HUES6 (cell line): Measurements from ENCODE around the gene PIP5K1B.

Experiments used
- H3K27ac ChIP-seq: 2 replicates; pipeline ENCODE4 v1.7.0; 2013; ENCODE audit warnings: low read depth, mild to moderate bottlenecking, low read length, inconsistent platforms
- H3K27me3 ChIP-seq: 2 replicates; pipeline ENCODE4 v1.6.1; 2013; ENCODE audit warnings: low read length; ENCODE audit not compliant: control insufficient read depth, insufficient read depth
- H3K36me3 ChIP-seq: 2 replicates; pipeline ENCODE4 v1.6.1; 2013; ENCODE audit warnings: low read length; ENCODE audit not compliant: control insufficient read depth, insufficient read depth
- H3K4me1 ChIP-seq: 2 replicates; pipeline ENCODE4 v1.6.1; 2013; ENCODE audit warnings: low read length; ENCODE audit not compliant: control insufficient read depth, insufficient read depth
- H3K4me3 ChIP-seq: 2 replicates; pipeline ENCODE4 v1.5.1; 2013; ENCODE audit warnings: low read depth, low read length
- H3K9ac ChIP-seq: one replicate; pipeline ENCODE4 v1.6.1; 2013; ENCODE audit warnings: mild to moderate bottlenecking, low read length
- H3K9me3 ChIP-seq: 2 replicates; pipeline ENCODE4 v1.6.1; 2013; ENCODE audit warnings: low read depth, low read length; ENCODE audit not compliant: control insufficient read depth, insufficient read depth

The PIP5K1B gene

DNA sequence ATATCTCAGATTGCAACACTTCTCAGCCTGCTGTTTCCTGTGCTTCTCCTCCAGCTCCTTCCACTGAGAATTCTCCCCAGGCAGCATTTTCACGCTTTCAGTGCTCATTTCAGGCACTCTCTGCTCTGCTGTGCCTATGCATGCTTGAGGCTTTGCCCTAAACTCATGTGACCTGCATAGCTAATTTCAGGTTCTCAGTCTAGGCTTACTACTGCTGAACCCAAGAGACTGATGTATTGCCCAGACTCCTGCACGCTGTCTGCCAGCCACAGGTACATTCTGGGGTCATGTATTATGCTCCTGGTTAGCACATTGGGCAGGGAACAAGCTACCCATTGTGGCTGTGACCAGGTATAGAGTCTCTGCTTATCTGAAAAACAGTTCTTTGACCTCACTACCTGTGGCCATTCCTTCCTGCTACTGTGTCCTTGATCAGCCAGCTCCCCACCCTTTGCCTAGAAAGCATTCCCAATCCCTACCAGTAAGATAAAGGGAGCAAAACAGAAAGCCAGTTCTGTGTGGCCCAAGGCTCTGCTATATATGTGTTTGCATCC, 34.7 kb downstream of the PIP5K1B start:
- Histone ChIP-seq H3K36me3 (no peaks in the 10 kb centered on the region), H3K27ac (no peak overlapping the region), H3K4me3 (no peak overlapping the region), H3K4me1 (peaks cover 11% of the 10 kb centered on the region), H3K27me3 (no peaks in the 10 kb centered on the region), H3K9me3 (no peaks in the 10 kb centered on the region), H3K9ac (no peak overlapping the region)

DNA sequence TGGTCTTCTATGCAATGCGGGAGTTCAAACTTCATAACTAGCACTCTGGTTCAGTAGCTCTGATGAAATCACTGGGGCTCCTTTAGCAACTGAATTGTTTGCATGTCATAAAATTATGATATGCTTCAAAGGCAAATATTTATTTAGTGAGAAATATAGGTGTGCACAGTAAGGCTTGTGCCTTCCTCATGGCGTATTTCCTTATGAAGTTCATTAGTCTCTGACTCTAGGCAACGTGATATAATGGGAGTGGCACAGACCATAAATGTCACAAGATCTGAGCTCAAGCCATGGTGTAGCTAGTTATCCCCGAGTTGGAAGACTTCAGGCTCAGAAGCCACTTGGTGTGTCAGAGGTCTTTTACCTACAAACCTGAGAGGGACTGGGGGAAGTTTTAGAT, 35.5 kb downstream of the PIP5K1B start:
- no peak overlapping the region for H3K4me3 ChIP-seq
- no peak overlapping the region for H3K27ac ChIP-seq
- no peaks in the 10 kb centered on the region for H3K27me3 ChIP-seq
- H3K4me1 ChIP-seq: peaks cover 10% of the 10 kb centered on the region
- H3K9ac ChIP-seq: no peak overlapping the region
- no peaks in the 10 kb centered on the region for H3K36me3 ChIP-seq
- H3K9me3 ChIP-seq: no peaks in the 10 kb centered on the region

DNA sequence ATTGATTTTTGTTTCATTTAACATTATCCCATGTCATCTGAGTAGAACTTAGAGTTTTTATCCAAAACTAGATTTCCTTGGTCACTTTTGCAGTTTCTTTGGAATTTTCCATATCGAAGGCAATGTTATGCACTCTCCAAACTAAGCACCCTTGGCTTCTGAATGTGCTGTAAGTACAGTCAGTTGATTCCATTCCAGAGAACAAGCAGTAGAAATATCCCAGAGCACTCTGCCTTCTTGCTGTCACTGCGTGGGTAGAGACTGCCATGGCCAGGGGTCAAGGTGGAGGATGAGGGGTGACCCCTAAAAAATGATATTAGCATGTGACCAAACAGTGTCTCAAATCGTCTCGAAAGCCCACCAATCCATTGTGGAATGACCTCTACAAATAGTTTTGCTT, 36.2 kb downstream of the PIP5K1B start:
- no peaks in the 10 kb centered on the region for H3K9me3 ChIP-seq
- H3K36me3 ChIP-seq: no peaks in the 10 kb centered on the region
- H3K4me1 ChIP-seq: peaks cover 6% of the 10 kb centered on the region; the same call in 1 of the 2 replicates
- H3K9ac ChIP-seq: no peak overlapping the region
- H3K27ac ChIP-seq: no peak overlapping the region
- H3K4me3 ChIP-seq: no peak overlapping the region
- no peaks in the 10 kb centered on the region for H3K27me3 ChIP-seq

DNA sequence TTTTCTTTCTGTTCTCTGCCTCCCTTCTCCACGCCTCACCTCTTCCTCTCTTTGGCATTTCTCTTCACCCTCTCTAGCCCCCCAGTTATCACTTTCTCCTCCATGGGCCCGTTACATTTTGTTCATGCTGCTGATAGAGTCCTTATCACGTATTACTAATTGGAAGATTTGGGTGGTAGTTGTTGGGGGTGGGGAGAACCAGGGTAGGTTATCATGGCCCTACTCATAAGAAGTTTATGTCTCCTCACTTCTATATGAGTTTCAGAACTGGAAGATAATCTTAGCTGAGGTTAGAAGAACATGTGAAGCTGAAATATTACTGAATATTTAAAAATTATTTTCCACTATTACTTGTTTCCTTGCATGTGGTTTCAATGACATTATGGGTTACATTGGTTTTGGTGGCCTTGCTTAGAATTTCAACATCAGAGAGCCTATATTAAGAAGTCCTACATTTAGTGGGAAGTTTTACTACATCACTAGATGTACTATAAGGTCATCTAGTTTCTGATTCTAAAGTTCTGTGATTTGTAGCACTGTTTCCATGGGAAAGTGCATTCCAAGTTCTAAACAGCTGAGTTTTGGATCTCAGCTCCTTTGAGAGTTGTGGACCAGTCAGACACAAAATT, 36.8 kb downstream of the PIP5K1B start:
- H3K9me3 ChIP-seq: no peaks in the 10 kb centered on the region
- H3K27ac ChIP-seq: no peak overlapping the region
- peaks cover 6% of the 10 kb centered on the region; the same call in 1 of the 2 replicates for H3K4me1 ChIP-seq

DNA sequence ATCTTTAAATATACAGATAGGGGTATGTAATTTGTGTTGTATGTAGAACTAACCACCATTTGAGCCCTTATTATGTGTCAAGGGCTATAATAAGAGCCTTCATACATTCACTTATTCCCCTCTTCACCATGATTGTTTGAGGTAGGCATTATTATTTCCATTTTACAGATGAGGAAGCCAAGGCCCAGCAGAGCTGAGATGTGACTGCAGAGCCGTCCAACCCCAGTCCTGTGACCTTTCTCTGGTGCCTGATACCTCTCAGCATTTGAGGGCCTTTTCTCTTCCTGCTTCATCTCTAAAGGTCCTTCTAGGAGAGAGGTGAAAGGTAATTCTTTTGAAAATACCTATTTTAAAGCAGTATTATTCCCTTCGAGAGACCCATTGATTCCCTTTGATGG, 37.3 kb downstream of the PIP5K1B start:
- Histone ChIP-seq H3K4me3 (no peak overlapping the region), H3K9ac (no peak overlapping the region), H3K27me3 (no peaks in the 10 kb centered on the region), H3K9me3 (no peaks in the 10 kb centered on the region), H3K27ac (no peak overlapping the region), H3K36me3 (no peaks in the 10 kb centered on the region), H3K4me1 (peaks cover 6% of the 10 kb centered on the region; the same call in 1 of the 2 replicates)

More for the DNA sequence above, 36.8 kb downstream of the PIP5K1B start:
- Histone ChIP-seq H3K9ac (no peak overlapping the region), H3K36me3 (no peaks in the 10 kb centered on the region), H3K4me3 (no peak overlapping the region), H3K27me3 (no peaks in the 10 kb centered on the region)

DNA sequence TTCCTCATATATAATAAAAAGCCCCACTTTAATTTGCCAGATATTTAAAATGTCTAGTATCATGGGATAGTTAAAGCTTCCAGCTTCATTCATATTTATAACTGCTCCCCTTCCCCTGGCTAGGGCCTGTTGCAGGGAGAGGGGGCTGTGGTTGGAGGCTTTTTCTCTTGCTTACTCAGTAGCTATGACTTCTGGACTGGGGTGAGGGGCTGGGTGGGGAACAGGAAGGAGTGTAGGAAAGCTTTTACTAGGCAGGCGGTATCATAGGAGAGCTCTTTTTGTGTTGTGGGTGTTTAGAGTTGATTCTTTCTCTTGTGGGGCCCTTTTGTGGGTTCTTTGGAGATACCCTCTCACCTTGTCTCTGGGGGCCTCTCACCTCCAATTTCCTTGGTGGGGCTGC, 39.4 kb downstream of the PIP5K1B start:
- Histone ChIP-seq H3K27ac (no peak overlapping the region), H3K9ac (no peak overlapping the region), H3K36me3 (no peaks in the 10 kb centered on the region), H3K4me1 (peaks cover 8% of the 10 kb centered on the region; the same call in 1 of the 2 replicates), H3K9me3 (no peaks in the 10 kb centered on the region), H3K4me3 (no peak overlapping the region), H3K27me3 (no peaks in the 10 kb centered on the region)

DNA sequence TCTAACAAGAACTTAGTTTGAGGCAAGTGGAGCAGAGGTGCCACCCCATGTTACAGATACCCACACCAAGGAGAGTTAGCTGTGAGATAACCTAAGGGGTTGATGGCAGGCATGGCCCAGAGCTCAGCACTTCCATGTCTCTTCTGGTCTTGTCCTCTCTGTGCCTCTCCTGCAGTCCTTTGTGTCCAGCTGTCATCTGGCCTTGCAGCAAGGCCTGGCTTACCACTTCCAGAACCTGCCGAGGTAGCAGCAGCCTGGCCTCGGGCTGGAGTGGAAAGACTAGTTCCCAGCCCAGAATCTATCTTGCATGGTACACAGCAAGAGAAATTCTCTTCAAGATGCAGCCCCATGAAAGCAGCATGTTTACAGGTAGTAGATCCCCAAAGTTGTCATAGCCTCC, 41.5 kb downstream of the PIP5K1B start:
- H3K36me3 ChIP-seq: no peaks in the 10 kb centered on the region
- no peak overlapping the region for H3K9ac ChIP-seq
- peaks cover 15% of the 10 kb centered on the region for H3K4me1 ChIP-seq
- no peaks in the 10 kb centered on the region for H3K27me3 ChIP-seq
- H3K9me3 ChIP-seq: no peaks in the 10 kb centered on the region
- H3K4me3 ChIP-seq: no peak overlapping the region
- no peak overlapping the region for H3K27ac ChIP-seq

DNA sequence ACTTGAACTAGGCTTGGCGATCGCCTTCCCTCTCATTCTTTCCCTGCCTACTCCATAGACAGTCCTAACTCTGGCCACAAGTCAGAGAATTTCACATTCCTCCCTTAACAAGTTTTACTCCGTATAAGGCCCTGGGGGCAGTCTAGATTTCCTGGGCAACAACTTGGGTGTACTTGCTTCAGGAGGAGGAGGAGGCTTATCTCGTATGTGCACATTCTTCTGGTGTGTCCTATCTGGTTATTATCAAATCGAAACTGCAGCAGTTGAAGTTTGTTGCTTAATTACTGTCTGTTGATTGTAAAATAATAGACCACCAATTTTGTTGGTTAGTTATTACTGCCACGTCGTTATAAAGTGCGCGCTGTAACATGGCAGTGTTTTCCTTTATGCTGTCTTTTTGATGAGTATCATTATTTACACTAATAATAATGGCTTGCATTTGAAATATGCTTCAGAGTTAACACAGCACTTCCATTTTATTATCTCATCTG, 42.0 kb downstream of the PIP5K1B start:
- H3K4me3 ChIP-seq: no peak overlapping the region
- peaks cover 15% of the 10 kb centered on the region for H3K4me1 ChIP-seq
- no peak overlapping the region for H3K9ac ChIP-seq
- H3K36me3 ChIP-seq: no peaks in the 10 kb centered on the region
- H3K9me3 ChIP-seq: no peaks in the 10 kb centered on the region
- no peak overlapping the region for H3K27ac ChIP-seq
- H3K27me3 ChIP-seq: no peaks in the 10 kb centered on the region

DNA sequence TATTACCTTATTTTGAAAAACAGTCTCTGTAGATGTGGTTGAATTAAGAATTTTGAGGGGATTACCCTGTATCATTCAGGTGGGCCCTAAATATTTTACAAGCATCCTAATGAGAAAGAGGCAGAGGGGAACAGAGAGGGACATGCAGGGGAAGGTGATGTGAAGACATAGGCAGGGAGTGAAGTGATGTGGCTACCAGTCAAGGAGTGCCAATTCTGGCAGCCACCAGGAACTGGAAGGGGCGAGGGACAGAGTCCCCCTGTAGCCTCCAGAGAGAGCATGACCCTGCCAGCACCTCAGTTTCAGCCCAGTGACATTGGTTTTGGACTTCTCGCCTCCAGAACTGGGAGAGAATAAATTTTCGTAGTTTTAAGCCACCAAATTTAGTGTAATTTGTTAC, 44.1 kb downstream of the PIP5K1B start:
- Histone ChIP-seq H3K4me3 (no peak overlapping the region), H3K4me1 (peaks cover 15% of the 10 kb centered on the region), H3K9ac (no peak overlapping the region), H3K9me3 (no peaks in the 10 kb centered on the region), H3K27ac (no peak overlapping the region), H3K36me3 (no peaks in the 10 kb centered on the region), H3K27me3 (no peaks in the 10 kb centered on the region)

DNA sequence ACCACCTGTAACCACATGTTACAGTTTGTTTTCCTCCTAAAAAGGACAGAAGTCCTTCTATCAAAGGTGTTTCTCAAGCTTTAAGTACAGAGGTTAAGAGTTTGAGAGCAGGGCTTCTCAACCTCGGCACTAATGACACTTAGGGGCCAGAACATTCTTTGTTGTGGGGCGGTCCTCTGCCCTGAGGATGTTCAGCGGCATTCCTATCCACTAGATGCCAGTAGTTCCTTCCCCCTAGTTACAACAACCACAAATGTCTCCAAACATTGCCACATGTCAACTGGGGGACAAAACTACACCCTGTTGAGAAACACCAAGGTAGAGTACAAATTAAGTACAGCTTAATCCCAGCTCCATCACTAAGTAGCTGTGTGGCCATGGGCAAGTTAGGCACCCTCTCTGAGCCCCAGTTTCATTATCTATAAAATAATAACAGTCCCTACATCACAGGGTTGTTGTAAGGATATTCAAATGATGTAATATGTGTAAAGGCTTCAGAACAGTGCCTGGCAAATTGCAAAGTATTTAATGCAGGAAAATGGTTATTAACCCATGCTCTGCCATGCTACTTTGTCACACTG, 44.6 kb downstream of the PIP5K1B start:
- Histone ChIP-seq H3K27me3 (no peaks in the 10 kb centered on the region), H3K36me3 (no peaks in the 10 kb centered on the region), H3K27ac (no peak overlapping the region), H3K4me1 (peaks cover 15% of the 10 kb centered on the region), H3K9me3 (no peaks in the 10 kb centered on the region), H3K9ac (no peak overlapping the region), H3K4me3 (no peak overlapping the region)

DNA sequence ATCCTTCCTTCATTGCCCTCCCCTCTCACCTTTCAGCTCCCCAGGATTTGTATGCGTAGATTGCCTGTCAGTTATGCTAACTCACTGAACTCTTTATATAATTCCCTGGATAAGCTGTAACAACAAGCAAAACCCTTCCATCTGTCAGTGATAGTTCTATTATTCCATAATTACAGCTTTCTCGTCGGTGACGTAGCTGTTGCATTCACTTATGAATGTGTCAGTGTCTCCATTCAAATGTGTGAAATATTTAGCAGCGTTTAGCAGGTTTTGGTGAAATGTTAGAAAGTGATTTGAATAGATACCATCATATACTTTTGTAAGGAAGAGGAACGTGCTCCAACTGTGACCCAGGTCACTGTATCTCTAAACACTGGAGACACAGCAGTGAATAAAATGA, 45.2 kb downstream of the PIP5K1B start:
- H3K27me3 ChIP-seq: no peaks in the 10 kb centered on the region
- H3K27ac ChIP-seq: no peak overlapping the region
- H3K4me3 ChIP-seq: no peak overlapping the region
- peaks cover 17% of the 10 kb centered on the region for H3K4me1 ChIP-seq
- no peak overlapping the region for H3K9ac ChIP-seq
- no peaks in the 10 kb centered on the region for H3K9me3 ChIP-seq
- H3K36me3 ChIP-seq: no peaks in the 10 kb centered on the region
